Adipose tissue (tissue), 3 donors: ENCODE measurements around the gene SNRPB. TPM values are rescaled to one million over a fixed set of nuclear protein-coding genes. Genes with fewer than 3 reads are reported as not detected.
"Not testable (repeated sequence)": the region's sequence is repeated elsewhere in the genome, so short reads cannot be mapped to it uniquely, and the experiment has no call there.

Experiments
- H3K27ac ChIP-seq: one replicate; pipeline ENCODE4 v1.5.1; 2013; ENCODE audit warnings: low read depth, low read length
- WGBS, 3 donors: extraction: QIAGEN DNeasy Blood & Tissue Kit; methylation state at CpG; one replicate each; pipeline ENCODE4 v1.1.7; 2013; 5-methylcytosine and 5-hydroxymethylcytosine counted together
- polyA plus RNA-seq, 3 donors: library from polyadenylated mRNA; stranded (reverse); fragments of 200-250 nt; gene quantifications; one replicate each; pipeline ENCODE4 v1.2.3, GENCODE V29; 2013
- donor health status: healthy with polysubstance abuse.
- donor health status: Bipolar disorder and iron deficiency.
- donor health status: healthy.

Gene SNRPB
- polyA plus RNA-seq = 100 to 1,000 TPM in 2 of 3 donors, 10 to 100 TPM in 1; 63.3 to 216 (median 151) TPM

DNA sequence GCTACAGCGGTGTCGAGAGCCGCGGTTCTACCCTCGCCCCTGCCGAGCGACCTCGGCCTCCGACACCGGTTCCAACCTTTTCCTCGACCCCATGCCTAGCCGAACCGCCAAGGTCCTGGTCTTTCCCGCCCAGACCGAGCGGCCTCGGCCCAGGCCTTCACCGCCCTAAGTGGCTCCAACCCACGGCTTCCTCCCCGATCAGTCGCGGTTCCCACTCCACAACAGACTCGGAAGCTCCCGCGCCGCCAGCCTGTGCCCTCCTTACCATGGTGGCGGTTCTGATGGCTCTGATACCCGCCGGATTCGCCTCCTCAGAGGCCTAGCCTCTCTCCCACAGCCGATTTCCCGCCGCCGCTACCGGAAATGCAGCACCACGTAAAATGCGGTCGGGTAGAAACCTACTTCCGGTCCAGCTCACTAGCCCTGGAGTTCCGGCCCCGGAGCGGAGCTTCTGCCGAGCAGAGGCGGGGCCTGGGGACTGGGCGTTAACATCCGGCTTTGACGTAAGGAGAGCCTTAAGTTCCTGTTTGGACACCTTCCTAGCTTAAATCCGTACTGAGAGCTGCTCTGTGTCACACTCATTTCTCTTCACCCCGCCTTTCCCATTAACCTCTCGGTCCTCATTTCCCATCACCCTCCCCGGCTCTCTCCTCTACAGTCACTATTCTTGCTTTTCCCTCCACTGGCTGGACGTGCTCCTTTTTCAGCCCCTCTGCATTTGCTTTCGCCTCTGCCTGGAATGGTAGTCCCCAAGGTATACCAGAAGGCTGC is at the start of gene SNRPB:
Gene SNRPB (minus strand): TSS at position 367 of the 771 bp plus-strand sequence. CDS start 99 bp downstream, at position 268.
- peak within 1 kb of the TSS; percentile 95 for H3K27ac ChIP-seq
- WGBS, 3 donors = 1% methylated on average over 52 to 53 of the region's 53 CpGs

- 94 to 95% (median 94%) methylated on average over 4 of the region's 4 CpGs for WGBS, 3 donors
Observed at GRCh38 chr20:2519115-2519809, 48.7 kb upstream of the SNRPB start.

GRCh38 chr20:2518558-2518957 is 48.0 kb upstream of the SNRPB start:
- 72 to 81% (median 78%) methylated on average over 4 of the region's 4 CpGs for WGBS, 3 donors
- no peak overlapping the region for H3K27ac ChIP-seq

More at GRCh38 chr20:2519115-2519809, 48.7 kb upstream of the SNRPB start:
- no peak overlapping the region for H3K27ac ChIP-seq

- WGBS, 3 donors = 85 to 92% (median 90%) methylated on average over 10 of the region's 10 CpGs
- H3K27ac ChIP-seq = no peak overlapping the region
Observed at GRCh38 chr20:2518096-2518495, 47.5 kb upstream of the SNRPB start.

- 56 to 89% (median 82%) methylated on average over 2 of the region's 2 CpGs for WGBS, 3 donors
- H3K27ac ChIP-seq = no peak overlapping the region
Observed at GRCh38 chr20:2516399-2516798, 45.8 kb upstream of the SNRPB start.

DNA sequence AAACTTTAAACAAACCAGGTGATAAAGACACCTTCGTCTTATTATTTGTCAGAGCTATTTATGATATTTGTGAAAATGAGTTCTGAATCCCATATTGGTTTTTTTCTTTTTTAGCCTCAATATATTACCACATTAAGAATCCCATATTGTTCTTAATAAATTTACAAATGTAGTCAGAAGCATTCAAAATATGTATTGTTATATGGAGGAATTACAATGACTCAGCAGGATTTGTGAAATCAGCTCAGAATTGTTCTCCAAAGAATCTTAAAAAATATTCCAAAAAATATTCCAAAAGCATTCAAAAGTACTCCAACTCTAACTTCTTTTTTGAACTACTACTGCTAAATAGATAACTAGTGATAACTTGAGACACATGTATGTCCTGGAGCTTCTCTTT is 44.6 kb upstream of the SNRPB start:
- H3K27ac ChIP-seq = no peak overlapping the region
- 79 to 82% (median 80%) methylated on average over 1 of the region's 1 CpG for WGBS, 3 donors

GRCh38 chr20:2509794-2510193 is 39.2 kb upstream of the SNRPB start:
- H3K27ac ChIP-seq = no peak overlapping the region
- WGBS, 3 donors = 80 to 87% (median 85%) methylated on average over 3 of the region's 3 CpGs

DNA sequence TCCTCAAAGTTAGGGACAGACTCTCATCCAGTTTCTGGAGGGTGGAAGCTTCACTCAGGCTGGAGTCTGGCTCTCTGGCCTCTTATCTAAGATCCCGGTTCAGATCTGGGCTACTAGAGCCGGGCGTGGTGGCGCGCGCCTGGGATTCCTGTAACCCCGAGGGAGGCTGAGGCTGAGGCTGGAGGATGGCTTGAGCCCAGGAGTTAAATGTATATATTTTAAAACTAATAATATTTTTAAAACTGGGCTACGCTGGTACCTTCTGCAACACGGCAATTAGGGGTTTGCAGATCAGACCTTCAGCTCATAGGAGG is 38.8 kb upstream of the SNRPB start:
- no peak overlapping the region for H3K27ac ChIP-seq
- 50 to 53% (median 52%) methylated on average over 9 of the region's 9 CpGs for WGBS, 3 donors

- no peak within 1 kb of the TSS for H3K27ac ChIP-seq
- 0 to 1% (median 1%) methylated on average over 52 to 53 of the region's 53 CpGs for WGBS, 3 donors
Observed at GRCh38 chr20:2508631-2509467, 38.3 kb upstream of the SNRPB start, which contains the start of gene ZNF343. ZNF343 (minus strand) TSS chr20:2508915; CDS start chr20:2493895, 15,020 bp downstream.

- no peak overlapping the region for H3K27ac ChIP-seq
- 10 to 14% (median 13%) methylated on average over 22 of the region's 22 CpGs for WGBS, 3 donors
Observed at GRCh38 chr20:2507875-2508630, 37.5 kb upstream of the SNRPB start.

- H3K27ac ChIP-seq = no peak overlapping the region
- WGBS, 3 donors = 74 to 86% (median 83%) methylated on average over 5 of the region's 5 CpGs
Observed at GRCh38 chr20:2507464-2507863, 36.9 kb upstream of the SNRPB start.

GRCh38 chr20:2506426-2506825 is 35.8 kb upstream of the SNRPB start:
- 89 to 93% (median 93%) methylated on average over 2 to 3 of the region's 5 CpGs for WGBS, 3 donors
- H3K27ac ChIP-seq = not testable (repeated sequence)

- 71 to 87% (median 80%) methylated on average over 2 of the region's 2 CpGs for WGBS, 3 donors
- not testable (repeated sequence) for H3K27ac ChIP-seq
Observed at GRCh38 chr20:2504803-2505202, 34.2 kb upstream of the SNRPB start.

GRCh38 chr20:2502808-2503384 is 32.3 kb upstream of the SNRPB start:
- not testable (repeated sequence) for H3K27ac ChIP-seq
- WGBS, 3 donors = 98% methylated on average over 2 of the region's 2 CpGs

- H3K27ac ChIP-seq = no peak overlapping the region
- 67 to 82% (median 81%) methylated on average over 4 of the region's 4 CpGs for WGBS, 3 donors
Observed at GRCh38 chr20:2485661-2486060, 15.1 kb upstream of the SNRPB start.

DNA sequence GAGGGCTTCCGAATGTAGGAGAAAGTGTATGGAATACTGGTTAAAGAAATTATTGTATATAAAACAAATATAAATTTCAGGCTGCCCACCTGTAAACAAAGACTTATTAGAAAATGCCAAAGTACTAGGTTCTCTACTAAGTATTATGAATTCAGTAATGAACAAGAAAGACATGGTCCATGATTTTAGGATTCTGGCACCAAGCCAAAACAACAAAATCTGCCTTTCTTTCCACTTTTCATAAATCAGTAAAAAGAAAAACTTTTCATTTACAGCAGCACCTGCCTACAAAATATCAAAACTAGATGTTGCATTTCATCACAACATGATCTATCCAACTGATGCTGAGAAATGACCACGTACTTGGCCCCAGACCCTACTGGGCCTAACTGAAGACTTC is 14.5 kb upstream of the SNRPB start:
- WGBS, 3 donors = 95 to 97% (median 96%) methylated on average over 2 of the region's 2 CpGs

GRCh38 chr20:2483504-2483903 is 12.9 kb upstream of the SNRPB start:
- no peak overlapping the region for H3K27ac ChIP-seq
- WGBS, 3 donors = 94 to 99% (median 94%) methylated on average over 12 of the region's 12 CpGs

More for the DNA sequence above, 14.5 kb upstream of the SNRPB start:
- H3K27ac ChIP-seq = no peak overlapping the region

GRCh38 chr20:2480381-2480780 is 9.8 kb upstream of the SNRPB start:
- 95 to 100% (median 97%) methylated on average over 2 of the region's 2 CpGs for WGBS, 3 donors
- no peak overlapping the region for H3K27ac ChIP-seq
